Tibial artery (tissue), 4 donors: ENCODE results near the gene LRRC72.

Source experiments
- DNase-seq, 2 donors: peaks; one replicate each; pipeline ENCODE4 v3.0.0-alpha.2; 2019
- H3K27ac ChIP-seq, 2 donors: fragments of 200-600 bp; sonication (generic) in 1 of 2; 1 replicate in 1 of 2; 2 replicates in 1 of 2; pipeline ENCODE4 v1.5.1; 2018 to 2019; ENCODE audit warnings: mild to moderate bottlenecking in 1 of 2
- H3K27me3 ChIP-seq, 2 donors: fragments of 200-600 bp; sonication (generic) in 1 of 2; one replicate each; pipeline versions ENCODE4 v1.5.1 to v1.6.0; 2016 to 2019
- H3K36me3 ChIP-seq, 3 donors: fragments of 200-600 bp; sonication (generic) in 2 of 3; one replicate each; pipeline ENCODE4 v1.5.1; 2016 to 2019; ENCODE audit warnings: mild to moderate bottlenecking in 2 of 3
- H3K4me1 ChIP-seq, 4 donors: fragments of 200-600 bp; sonication (generic) in 2 of 4; 1 replicate in 3 of 4; 2 replicates in 1 of 4; pipeline ENCODE4 v1.5.1; 2016 to 2019
- H3K4me3 ChIP-seq, 2 donors: fragments of 200-600 bp; sonication (generic) in 1 of 2; 1 replicate in 1 of 2; 2 replicates in 1 of 2; pipeline ENCODE4 v1.5.1; 2018 to 2019; ENCODE audit warnings: mild to moderate bottlenecking in 2 of 2
- H3K9me3 ChIP-seq, 3 donors: fragments of 200-600 bp; sonication (generic) in 1 of 3; one replicate each; pipeline ENCODE4 v1.5.1; 2016 to 2019
- CTCF ChIP-seq, 2 experiments: fragments of 200-600 bp in 1 of 2; fragments of 450-650 bp in 1 of 2; IDR thresholded peaks; one replicate each; pipeline ENCODE4 v1.5.1; 2017 to 2019; ENCODE audit warnings: antibody characterized with exemption in 2 of 2, mild to moderate bottlenecking in 1 of 2, moderate library complexity in 1 of 2
- intact Hi-C: fragments of 100-400 bp; cut with DNase I; formaldehyde crosslinking; loops from one replicate; pipeline ENCODE4 v1.15.0; 2023; ENCODE audit warnings: low total_unique reads

The LRRC72 gene

DNA sequence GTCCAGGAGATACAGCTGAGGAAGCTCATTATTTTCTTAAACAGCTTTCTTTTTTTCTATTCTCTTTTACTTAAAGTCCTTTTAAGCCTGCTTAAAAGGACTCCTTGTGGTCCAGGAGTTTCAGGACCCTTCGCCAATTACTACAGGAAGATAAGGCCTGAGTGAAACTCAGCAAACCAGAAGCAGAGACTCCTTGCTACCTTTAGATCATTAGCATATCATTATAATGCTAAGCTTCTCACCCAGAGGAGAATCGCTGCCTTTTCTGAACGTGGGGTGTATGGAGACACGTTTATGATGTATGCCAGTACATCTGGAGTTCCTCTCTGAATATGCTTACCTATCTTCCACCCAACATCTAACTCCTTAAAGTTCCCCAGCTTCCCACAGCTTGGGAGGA is 71.4 kb downstream of the LRRC72 start:
- Histone ChIP-seq H3K36me3 (peaks cover 42 to 49% (median 47%) of the 10 kb centered on the region in 3 donors), H3K9me3 (no peaks in the 10 kb centered on the region), H3K4me1 (no peaks in the 10 kb centered on the region), H3K27me3 (no peaks in the 10 kb centered on the region), H3K27ac (no peak overlapping the region), H3K4me3 (no peak overlapping the region)
- intact Hi-C loops, result no loop called here
- DNase-seq, result no peak
- TF ChIP-seq CTCF (IDR thresholded peaks at IDR 0.05), result no peak

- Histone ChIP-seq H3K27ac (no peak overlapping the region), H3K36me3 (peaks cover 56 to 67% (median 65%) of the 10 kb centered on the region in 3 donors), H3K4me3 (no peak overlapping the region), H3K9me3 (no peaks in the 10 kb centered on the region), H3K27me3 (no peaks in the 10 kb centered on the region), H3K4me1 (no peaks in the 10 kb centered on the region)
- no peak for TF ChIP-seq CTCF (IDR thresholded peaks at IDR 0.05)
- DNase-seq, result no peak
- intact Hi-C loops, result no loop called here
Observed at GRCh38 chr7:16599860-16600259, 73.2 kb downstream of the LRRC72 start.

- TF ChIP-seq CTCF (IDR thresholded peaks at IDR 0.05), result no peak
- Histone ChIP-seq H3K36me3 (peaks cover 86 to 93% (median 89%) of the 10 kb centered on the region in 3 donors), H3K9me3 (no peaks in the 10 kb centered on the region), H3K4me1 (no peaks in the 10 kb centered on the region), H3K4me3 (no peak overlapping the region), H3K27me3 (no peaks in the 10 kb centered on the region), H3K27ac (no peak overlapping the region)
- DNase-seq, result no peak
- intact Hi-C loops, result no loop called here
Observed at GRCh38 chr7:16603633-16604032, 77.0 kb downstream of the LRRC72 start.

DNA sequence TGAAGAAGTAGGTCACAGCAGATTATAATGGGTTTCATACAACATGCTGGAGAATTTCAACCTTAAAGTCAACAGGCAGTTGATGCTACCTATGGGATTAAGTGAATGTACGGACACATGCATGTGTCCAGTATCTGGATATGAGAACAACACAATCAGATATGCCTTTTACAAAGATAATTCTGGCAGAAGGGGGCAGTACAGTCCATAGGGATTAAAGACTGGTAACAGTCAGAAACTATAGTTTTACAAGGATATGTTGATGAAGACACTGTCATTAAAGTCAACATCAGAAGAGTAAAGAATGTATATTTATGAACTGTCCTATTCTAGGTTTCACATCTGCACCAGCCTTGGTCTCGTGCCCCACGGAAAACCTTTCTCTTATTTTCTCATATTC is 77.4 kb downstream of the LRRC72 start:
- no peaks in the 10 kb centered on the region for H3K4me1 ChIP-seq
- no peak overlapping the region for H3K4me3 ChIP-seq
- H3K9me3 ChIP-seq, result no peaks in the 10 kb centered on the region
- intact Hi-C loops, result no loop called here
- peak in 1 of 2 experiments; percentile 16 for TF ChIP-seq CTCF (IDR thresholded peaks at IDR 0.05)
- H3K27ac ChIP-seq, result no peak overlapping the region
- no peaks in the 10 kb centered on the region for H3K27me3 ChIP-seq
- H3K36me3 ChIP-seq, result peaks cover 86 to 93% (median 89%) of the 10 kb centered on the region in 3 donors
- no peak for DNase-seq

GRCh38 chr7:16606704-16607103 is 80.1 kb downstream of the LRRC72 start:
- DNase-seq, result no peak
- intact Hi-C loops, result no loop called here
- no peak overlapping the region for H3K27ac ChIP-seq
- no peaks in the 10 kb centered on the region for H3K27me3 ChIP-seq
- no peak for TF ChIP-seq CTCF (IDR thresholded peaks at IDR 0.05)
- no peak overlapping the region for H3K4me3 ChIP-seq
- no peaks in the 10 kb centered on the region for H3K9me3 ChIP-seq
- H3K4me1 ChIP-seq, result no peaks in the 10 kb centered on the region
- H3K36me3 ChIP-seq, result peaks cover 65 to 90% (median 70%) of the 10 kb centered on the region in 3 donors

DNA sequence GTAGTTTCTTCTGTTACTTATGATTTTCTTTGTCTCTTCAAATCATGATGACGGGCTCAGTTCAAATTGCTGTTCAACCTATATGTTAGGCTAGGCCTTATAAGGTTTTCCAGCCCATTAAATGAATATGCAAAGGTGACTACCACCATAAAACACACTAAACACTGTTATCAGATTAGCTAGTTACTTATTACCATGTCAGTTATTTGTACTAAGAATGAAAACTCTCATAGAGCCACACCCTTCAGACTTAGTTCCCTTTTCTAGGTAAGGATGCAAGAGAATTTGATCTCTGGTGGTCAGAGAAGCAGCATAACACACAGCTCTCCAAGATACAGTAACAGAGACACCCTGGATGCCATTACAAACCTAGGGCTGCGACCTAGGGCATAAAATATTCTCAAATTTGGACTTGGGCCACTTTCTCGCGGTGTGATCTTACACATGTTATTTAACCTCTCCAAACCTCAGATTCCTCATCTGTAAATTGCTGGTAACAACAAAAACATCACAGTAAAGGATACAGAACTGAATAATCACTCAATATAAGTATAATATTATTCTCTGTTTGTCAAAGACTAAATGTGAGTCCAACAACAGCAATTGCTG is 83.3 kb downstream of the LRRC72 start:
- H3K27me3 ChIP-seq, result no peaks in the 10 kb centered on the region
- no peak for TF ChIP-seq CTCF (IDR thresholded peaks at IDR 0.05)
- no peaks in the 10 kb centered on the region for H3K9me3 ChIP-seq
- H3K4me1 ChIP-seq, result no peaks in the 10 kb centered on the region
- DNase-seq, result no peak
- H3K4me3 ChIP-seq, result no peak overlapping the region
- intact Hi-C loops, result no loop called here
- H3K36me3 ChIP-seq, result peaks cover 52 to 81% (median 55%) of the 10 kb centered on the region in 3 donors
- H3K27ac ChIP-seq, result no peak overlapping the region
